B cell (primary cell): Measurements from ENCODE around the gene CDC42BPB.

Experiments
- EZH2 ChIP-seq: IDR thresholded peaks from 2 replicates; pipeline ENCODE4 v1.6.1; 2012; ENCODE audit warnings: borderline replicate concordance, low read depth, mild to moderate bottlenecking, moderate library complexity, low read length; ENCODE audit not compliant: insufficient read depth, poor library complexity, severe bottlenecking
- TF ChIP-seq, protein P1 (sequence below): fragments of 200-600 bp; IDR thresholded peaks from one replicate; pipeline ENCODE4 v1.8.0; 2022; ENCODE audit warnings: antibody characterized with exemption, mild to moderate bottlenecking

DNA sequence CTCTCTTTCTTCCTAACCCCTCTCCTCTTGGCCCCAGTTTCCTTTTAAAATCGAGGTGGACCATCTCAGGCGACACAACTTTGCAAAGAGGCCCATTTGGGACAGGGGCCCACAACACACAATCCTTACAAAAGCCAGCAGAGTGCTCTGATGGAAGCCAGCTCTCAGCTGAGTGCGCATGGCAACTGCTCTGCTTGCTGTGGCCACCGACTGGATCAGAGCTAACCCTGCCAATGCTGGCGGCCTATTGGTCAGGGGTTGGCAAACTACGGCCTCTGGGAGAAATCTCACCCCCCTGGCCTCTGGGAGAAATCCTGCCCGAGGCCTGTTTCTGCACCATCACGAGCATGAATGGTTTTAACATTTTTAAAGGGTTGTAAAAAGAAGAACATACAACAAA is 79.9 kb downstream of the CDC42BPB start:
- TF ChIP-seq, protein P1, sequence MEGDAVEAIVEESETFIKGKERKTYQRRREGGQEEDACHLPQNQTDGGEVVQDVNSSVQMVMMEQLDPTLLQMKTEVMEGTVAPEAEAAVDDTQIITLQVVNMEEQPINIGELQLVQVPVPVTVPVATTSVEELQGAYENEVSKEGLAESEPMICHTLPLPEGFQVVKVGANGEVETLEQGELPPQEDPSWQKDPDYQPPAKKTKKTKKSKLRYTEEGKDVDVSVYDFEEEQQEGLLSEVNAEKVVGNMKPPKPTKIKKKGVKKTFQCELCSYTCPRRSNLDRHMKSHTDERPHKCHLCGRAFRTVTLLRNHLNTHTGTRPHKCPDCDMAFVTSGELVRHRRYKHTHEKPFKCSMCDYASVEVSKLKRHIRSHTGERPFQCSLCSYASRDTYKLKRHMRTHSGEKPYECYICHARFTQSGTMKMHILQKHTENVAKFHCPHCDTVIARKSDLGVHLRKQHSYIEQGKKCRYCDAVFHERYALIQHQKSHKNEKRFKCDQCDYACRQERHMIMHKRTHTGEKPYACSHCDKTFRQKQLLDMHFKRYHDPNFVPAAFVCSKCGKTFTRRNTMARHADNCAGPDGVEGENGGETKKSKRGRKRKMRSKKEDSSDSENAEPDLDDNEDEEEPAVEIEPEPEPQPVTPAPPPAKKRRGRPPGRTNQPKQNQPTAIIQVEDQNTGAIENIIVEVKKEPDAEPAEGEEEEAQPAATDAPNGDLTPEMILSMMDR: no peak
- no peak for TF ChIP-seq EZH2
